Erythroblast (primary cell): ENCODE results near the gene PEDS1.
"Not testable (repeated sequence)": the region's sequence is repeated elsewhere in the genome, so short reads cannot be mapped to it uniquely, and the experiment has no call there.

ENCODE experiments used
- GATA1 ChIP-seq: IDR thresholded peaks from 2 replicates; pipeline ENCODE4 v1.6.1; 2011; ENCODE audit warnings: low read depth, mild to moderate bottlenecking, control low read depth, low read length, moderate library complexity
- POLR2A ChIP-seq: IDR thresholded peaks from 2 replicates; pipeline ENCODE4 v1.6.1; 2011; ENCODE audit warnings: mild to moderate bottlenecking, low read length

DNA sequence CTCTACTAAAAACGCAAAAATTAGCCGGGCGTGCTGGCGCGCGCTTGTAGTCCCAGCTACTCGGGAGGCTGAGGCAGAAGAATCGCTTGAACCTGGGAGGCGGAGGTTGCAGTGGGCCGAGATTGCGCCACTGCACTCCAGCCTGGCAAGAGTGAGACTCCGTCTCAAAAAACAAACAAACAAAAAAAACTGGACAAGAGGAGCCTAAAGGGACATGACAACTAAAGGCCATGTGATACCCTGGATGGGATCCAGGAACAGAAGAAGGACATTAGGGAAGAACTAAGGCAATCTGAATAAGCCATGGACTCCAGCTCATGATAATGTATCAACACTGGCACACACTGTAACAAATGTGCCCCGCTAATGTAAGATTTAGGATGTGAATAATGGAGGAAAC, 15.8 kb downstream of the PEDS1 start:
- TF ChIP-seq POLR2A, GATA1: not testable (repeated sequence)
